Measurements from ENCODE around the gene HEY2. TPM values are rescaled to one million over a fixed set of nuclear protein-coding genes. Genes with fewer than 3 reads are reported as not detected.

The HEY2 gene
- total RNA-seq, 1 donor from 2014 or later: 43.0 TPM

DNA sequence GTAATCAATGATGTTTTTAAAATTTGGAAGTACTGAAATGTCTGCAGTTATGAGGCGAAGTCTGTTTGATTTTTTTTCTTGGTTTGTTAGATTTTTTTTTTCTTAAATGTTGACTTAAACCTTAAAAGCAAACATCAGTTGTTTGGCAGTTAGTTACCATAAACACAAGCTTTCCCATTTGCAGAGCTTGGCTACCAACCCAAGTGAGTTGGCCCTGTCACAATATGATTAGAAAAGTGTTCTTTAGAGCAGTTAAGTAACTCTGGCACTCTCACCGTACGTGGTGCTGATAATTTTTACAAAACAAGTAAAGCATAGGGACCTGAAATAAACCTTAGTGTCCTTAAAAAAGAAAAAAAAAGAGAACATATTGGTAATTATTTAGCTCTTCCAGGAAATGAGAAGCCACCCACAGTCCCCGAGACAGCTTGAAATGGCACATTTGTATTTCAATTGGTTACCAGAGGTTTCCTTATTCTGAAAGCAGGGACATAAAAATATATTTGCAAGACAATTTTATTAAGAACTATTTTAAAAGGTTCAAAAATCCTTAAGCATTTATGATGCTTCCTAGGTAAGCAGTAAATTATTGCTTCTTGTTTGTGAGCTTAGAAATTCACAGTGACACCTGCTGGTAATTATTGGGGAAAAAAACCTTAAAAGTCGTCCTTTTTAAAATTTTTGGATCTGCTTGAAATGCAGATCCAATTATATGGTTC is 3.9 kb downstream of the HEY2 start:
- TF ChIP-seq, protein P1, sequence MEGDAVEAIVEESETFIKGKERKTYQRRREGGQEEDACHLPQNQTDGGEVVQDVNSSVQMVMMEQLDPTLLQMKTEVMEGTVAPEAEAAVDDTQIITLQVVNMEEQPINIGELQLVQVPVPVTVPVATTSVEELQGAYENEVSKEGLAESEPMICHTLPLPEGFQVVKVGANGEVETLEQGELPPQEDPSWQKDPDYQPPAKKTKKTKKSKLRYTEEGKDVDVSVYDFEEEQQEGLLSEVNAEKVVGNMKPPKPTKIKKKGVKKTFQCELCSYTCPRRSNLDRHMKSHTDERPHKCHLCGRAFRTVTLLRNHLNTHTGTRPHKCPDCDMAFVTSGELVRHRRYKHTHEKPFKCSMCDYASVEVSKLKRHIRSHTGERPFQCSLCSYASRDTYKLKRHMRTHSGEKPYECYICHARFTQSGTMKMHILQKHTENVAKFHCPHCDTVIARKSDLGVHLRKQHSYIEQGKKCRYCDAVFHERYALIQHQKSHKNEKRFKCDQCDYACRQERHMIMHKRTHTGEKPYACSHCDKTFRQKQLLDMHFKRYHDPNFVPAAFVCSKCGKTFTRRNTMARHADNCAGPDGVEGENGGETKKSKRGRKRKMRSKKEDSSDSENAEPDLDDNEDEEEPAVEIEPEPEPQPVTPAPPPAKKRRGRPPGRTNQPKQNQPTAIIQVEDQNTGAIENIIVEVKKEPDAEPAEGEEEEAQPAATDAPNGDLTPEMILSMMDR (IDR thresholded peaks at IDR 0.05): peak; percentile 88
- DNase-seq (ENCODE audit: low spot score): no peak
- no peaks in the 10 kb centered on the region for H3K9me3 Mint-ChIP-seq (ENCODE audit: low read depth)
- H3K36me3 Mint-ChIP-seq (ENCODE audit: low read depth): peaks cover 22% of the 10 kb centered on the region
- H3K27ac Mint-ChIP-seq (ENCODE audit: unreplicated experiment): peak overlapping the region; percentile 73
- peak overlapping the region; percentile 57 for H3K4me3 Mint-ChIP-seq (ENCODE audit: unreplicated experiment)
- H3K27me3 Mint-ChIP-seq (ENCODE audit: low read depth): no peaks in the 10 kb centered on the region
- H3K4me1 Mint-ChIP-seq (ENCODE audit: low read depth): peaks cover 74% of the 10 kb centered on the region

DNA sequence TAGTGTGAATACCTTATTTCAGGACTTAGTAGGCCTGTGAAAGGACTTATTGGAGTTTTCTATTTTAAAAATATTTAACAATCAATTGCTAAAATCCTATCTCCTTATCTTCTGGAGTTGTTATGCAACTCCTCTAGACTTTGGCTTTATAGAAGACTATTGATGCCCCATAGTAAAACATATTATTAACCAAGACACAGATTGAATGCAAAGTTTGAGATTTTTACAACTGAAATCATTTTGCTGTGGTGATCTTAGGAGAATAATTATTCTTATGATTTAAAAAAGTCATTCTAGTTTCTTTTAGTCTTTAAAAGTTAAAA is 4.5 kb downstream of the HEY2 start:
- H3K9me3 Mint-ChIP-seq (ENCODE audit: low read depth): no peaks in the 10 kb centered on the region
- peaks cover 74% of the 10 kb centered on the region for H3K4me1 Mint-ChIP-seq (ENCODE audit: low read depth)
- H3K4me3 Mint-ChIP-seq (ENCODE audit: unreplicated experiment): peak overlapping the region; percentile 0
- H3K27ac Mint-ChIP-seq (ENCODE audit: unreplicated experiment): peak overlapping the region; percentile 29
- TF ChIP-seq, protein P1 (IDR thresholded peaks at IDR 0.05): peak; percentile 56
- no peak for DNase-seq (ENCODE audit: low spot score)
- peaks cover 23% of the 10 kb centered on the region for H3K36me3 Mint-ChIP-seq (ENCODE audit: low read depth)
- H3K27me3 Mint-ChIP-seq (ENCODE audit: low read depth): no peaks in the 10 kb centered on the region

DNA sequence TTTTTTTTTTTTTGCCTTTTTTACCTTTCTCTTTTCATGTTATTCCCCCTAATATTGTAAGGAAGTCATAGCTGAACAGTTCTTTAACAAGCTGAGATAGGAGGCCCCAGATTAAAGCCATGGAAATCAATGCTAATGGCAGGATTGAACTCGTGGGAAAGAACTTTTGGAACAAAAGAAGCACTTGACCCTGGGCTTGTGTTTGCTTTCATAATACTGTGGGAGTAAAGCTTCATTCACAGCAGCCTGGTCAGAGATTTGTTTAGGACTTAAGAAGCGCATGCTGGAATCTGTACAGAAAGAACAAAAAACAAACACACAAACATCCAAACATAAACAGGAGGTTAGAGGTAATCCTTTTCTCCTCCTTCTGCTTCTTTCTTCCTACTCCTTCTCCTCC is 5.1 kb downstream of the HEY2 start:
- H3K4me1 Mint-ChIP-seq (ENCODE audit: low read depth): peaks cover 81% of the 10 kb centered on the region
- peak overlapping the region; percentile 15 for H3K27ac Mint-ChIP-seq (ENCODE audit: unreplicated experiment)
- TF ChIP-seq, protein P1 (IDR thresholded peaks at IDR 0.05): no peak
- H3K4me3 Mint-ChIP-seq (ENCODE audit: unreplicated experiment): peak overlapping the region; percentile 16
- H3K36me3 Mint-ChIP-seq (ENCODE audit: low read depth): peaks cover 29% of the 10 kb centered on the region
- no peaks in the 10 kb centered on the region for H3K9me3 Mint-ChIP-seq (ENCODE audit: low read depth)
- no peaks in the 10 kb centered on the region for H3K27me3 Mint-ChIP-seq (ENCODE audit: low read depth)
- no peak for DNase-seq (ENCODE audit: low spot score)

DNA sequence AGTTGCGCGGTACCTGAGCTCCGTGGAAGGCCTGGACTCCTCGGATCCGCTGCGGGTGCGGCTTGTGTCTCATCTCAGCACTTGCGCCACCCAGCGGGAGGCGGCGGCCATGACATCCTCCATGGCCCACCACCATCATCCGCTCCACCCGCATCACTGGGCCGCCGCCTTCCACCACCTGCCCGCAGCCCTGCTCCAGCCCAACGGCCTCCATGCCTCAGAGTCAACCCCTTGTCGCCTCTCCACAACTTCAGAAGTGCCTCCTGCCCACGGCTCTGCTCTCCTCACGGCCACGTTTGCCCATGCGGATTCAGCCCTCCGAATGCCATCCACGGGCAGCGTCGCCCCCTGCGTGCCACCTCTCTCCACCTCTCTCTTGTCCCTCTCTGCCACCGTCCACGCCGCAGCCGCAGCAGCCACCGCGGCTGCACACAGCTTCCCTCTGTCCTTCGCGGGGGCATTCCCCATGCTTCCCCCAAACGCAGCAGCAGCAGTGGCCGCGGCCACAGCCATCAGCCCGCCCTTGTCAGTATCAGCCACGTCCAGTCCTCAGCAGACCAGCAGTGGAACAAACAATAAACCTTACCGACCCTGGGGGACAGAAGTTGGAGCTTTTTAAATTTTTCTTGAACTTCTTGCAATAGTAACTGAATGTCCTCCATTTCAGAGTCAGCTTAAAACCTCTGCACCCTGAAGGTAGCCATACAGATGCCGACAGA is 9.9 kb downstream of the HEY2 start:
- no peaks in the 10 kb centered on the region for H3K9me3 Mint-ChIP-seq (ENCODE audit: low read depth)
- peak; percentile 92 for DNase-seq (ENCODE audit: low spot score)
- no peaks in the 10 kb centered on the region for H3K27me3 Mint-ChIP-seq (ENCODE audit: low read depth)
- TF ChIP-seq, protein P1 (IDR thresholded peaks at IDR 0.05): peak; percentile 63
- H3K4me3 Mint-ChIP-seq (ENCODE audit: unreplicated experiment): no peak overlapping the region
- H3K27ac Mint-ChIP-seq (ENCODE audit: unreplicated experiment): no peak overlapping the region
- peaks cover 61% of the 10 kb centered on the region for H3K4me1 Mint-ChIP-seq (ENCODE audit: low read depth)
- peaks cover 25% of the 10 kb centered on the region for H3K36me3 Mint-ChIP-seq (ENCODE audit: low read depth)

DNA sequence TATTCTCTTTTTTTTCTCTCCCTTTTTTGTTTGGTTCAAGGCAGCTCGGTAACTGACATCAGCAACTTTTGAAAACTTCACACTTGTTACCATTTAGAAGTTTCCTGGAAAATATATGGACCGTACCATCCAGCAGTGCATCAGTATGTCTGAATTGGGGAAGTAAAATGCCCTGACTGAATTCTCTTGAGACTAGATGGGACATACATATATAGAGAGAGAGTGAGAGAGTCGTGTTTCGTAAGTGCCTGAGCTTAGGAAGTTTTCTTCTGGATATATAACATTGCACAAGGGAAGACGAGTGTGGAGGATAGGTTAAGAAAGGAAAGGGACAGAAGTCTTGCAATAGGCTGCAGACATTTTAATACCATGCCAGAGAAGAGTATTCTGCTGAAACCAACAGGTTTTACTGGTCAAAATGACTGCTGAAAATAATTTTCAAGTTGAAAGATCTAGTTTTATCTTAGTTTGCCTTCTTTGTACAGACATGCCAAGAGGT is 10.6 kb downstream of the HEY2 start:
- TF ChIP-seq, protein P1 (IDR thresholded peaks at IDR 0.05): no peak
- H3K4me3 Mint-ChIP-seq (ENCODE audit: unreplicated experiment): no peak overlapping the region
- H3K27me3 Mint-ChIP-seq (ENCODE audit: low read depth): no peaks in the 10 kb centered on the region
- no peak overlapping the region for H3K27ac Mint-ChIP-seq (ENCODE audit: unreplicated experiment)
- DNase-seq (ENCODE audit: low spot score): no peak
- peaks cover 59% of the 10 kb centered on the region for H3K4me1 Mint-ChIP-seq (ENCODE audit: low read depth)
- H3K9me3 Mint-ChIP-seq (ENCODE audit: low read depth): no peaks in the 10 kb centered on the region
- H3K36me3 Mint-ChIP-seq (ENCODE audit: low read depth): peaks cover 22% of the 10 kb centered on the region

Measured in chondrocyte (in vitro differentiated cells).